Vagina (tissue), 2 donors: Measurements from ENCODE around the gene FUT9.

Source experiments
- CTCF ChIP-seq, 3 experiments: fragments of 450-650 bp in 2 of 3; fragments of 200-600 bp in 1 of 3; sonication (generic) in 1 of 3; IDR thresholded peaks; one replicate each; pipeline ENCODE4 v1.5.1; 2017 to 2019; ENCODE audit warnings: antibody characterized with exemption in 3 of 3, mild to moderate bottlenecking in 2 of 3, moderate library complexity in 2 of 3
- POLR2A ChIP-seq, 2 donors: fragments of 450-650 bp; IDR thresholded peaks; one replicate each; pipeline ENCODE4 v1.6.1; 2017; ENCODE audit warnings: antibody characterized with exemption in 2 of 2, mild to moderate bottlenecking in 2 of 2, moderate library complexity in 2 of 2
- POLR2AphosphoS5 ChIP-seq, 2 donors: sonication (generic); formaldehyde crosslinking; IDR thresholded peaks; one replicate each; pipeline ENCODE4 v1.9.0; 2017; ENCODE audit warnings: antibody characterized with exemption in 2 of 2, mild to moderate bottlenecking in 2 of 2, low read depth in 1 of 2; ENCODE audit not compliant: insufficient read depth in 1 of 2

- no peak for TF ChIP-seq CTCF (IDR thresholded peaks at IDR 0.05)
- no peak for TF ChIP-seq POLR2A (IDR thresholded peaks at IDR 0.05)
- TF ChIP-seq POLR2AphosphoS5 (IDR thresholded peaks at IDR 0.05; ENCODE audit: insufficient read depth in 1 of 2, low read depth in 1 of 2) = no peak
Observed at GRCh38 chr6:96153775-96154174, 138.0 kb downstream of the FUT9 start.
